Measurements from ENCODE around the gene DARS1. TPM values are rescaled to one million over a fixed set of nuclear protein-coding genes. Genes with fewer than 3 reads are reported as not detected.
A peak's percentile ranks its signal among the peaks of the same experiment; 100 is the strongest.

The DARS1 gene
- total and polyA plus RNA-seq, 2 of the 13 experiments (the other 11 are each of a cell fraction or from before 2014, with no cell fraction given): 149 to 230 TPM

DNA sequence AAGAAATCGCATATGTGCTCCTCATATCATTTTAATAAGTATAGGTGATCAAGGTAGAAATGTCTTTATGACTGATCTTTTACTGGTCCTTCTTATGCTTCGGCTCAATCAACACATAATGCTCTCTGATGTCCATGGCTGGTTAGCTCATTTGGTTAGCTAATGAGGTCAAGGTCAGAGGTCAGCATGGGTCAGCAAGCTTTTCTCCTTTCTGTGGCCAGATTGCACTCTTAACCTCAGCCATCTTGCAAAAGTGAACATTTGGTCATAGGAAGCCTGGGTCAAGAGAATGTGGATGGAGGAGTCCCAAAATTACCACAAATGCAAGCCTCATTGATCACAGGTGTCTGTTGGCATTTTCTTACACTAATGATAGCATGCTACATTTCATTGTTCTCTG is 35.4 kb upstream of the DARS1 start:
- no TSS peak for BruUV-seq (replicated peaks)
- H3K9me3 ChIP-seq (ENCODE audit: low read length): no peaks in the 10 kb centered on the region
- whole genome bisulfite sequencing (ENCODE audit: low lambda C conversion rate): 31% methylated on average over 2 of the region's 2 CpGs
- intact Hi-C loops (cut with micrococcal nuclease; ENCODE audit: unreplicated experiment) (no loop called here), in situ Hi-C loops (cut with HindIII; ENCODE audit: extremely low pct_ligation_motif_present, low pct_unique_long_range_greater_than_20kb) (no loop called here)
- TF ChIP-seq, protein P1, sequence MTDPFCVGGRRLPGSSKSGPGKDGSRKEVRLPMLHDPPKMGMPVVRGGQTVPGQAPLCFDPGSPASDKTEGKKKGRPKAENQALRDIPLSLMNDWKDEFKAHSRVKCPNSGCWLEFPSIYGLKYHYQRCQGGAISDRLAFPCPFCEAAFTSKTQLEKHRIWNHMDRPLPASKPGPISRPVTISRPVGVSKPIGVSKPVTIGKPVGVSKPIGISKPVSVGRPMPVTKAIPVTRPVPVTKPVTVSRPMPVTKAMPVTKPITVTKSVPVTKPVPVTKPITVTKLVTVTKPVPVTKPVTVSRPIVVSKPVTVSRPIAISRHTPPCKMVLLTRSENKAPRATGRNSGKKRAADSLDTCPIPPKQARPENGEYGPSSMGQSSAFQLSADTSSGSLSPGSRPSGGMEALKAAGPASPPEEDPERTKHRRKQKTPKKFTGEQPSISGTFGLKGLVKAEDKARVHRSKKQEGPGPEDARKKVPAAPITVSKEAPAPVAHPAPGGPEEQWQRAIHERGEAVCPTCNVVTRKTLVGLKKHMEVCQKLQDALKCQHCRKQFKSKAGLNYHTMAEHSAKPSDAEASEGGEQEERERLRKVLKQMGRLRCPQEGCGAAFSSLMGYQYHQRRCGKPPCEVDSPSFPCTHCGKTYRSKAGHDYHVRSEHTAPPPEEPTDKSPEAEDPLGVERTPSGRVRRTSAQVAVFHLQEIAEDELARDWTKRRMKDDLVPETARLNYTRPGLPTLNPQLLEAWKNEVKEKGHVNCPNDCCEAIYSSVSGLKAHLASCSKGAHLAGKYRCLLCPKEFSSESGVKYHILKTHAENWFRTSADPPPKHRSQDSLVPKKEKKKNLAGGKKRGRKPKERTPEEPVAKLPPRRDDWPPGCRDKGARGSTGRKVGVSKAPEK (CRISPR knock-in tag; IDR thresholded peaks at IDR 0.05; ENCODE audit: borderline replicate concordance): no peak
- TF ChIP-seq NR2F6 (IDR thresholded peaks at IDR 0.05): peak; percentile 57
- no peak for TF ChIP-seq NR2F6 (CRISPR knock-in tag; IDR thresholded peaks at IDR 0.05)
- TF ChIP-seq PHB2 (IDR thresholded peaks at IDR 0.05; ENCODE audit: partially characterized antibody): no peak
- no peak for TF ChIP-seq ZNF264 (CRISPR knock-in tag; IDR thresholded peaks at IDR 0.05)
- ChIA-PET CTCF (ENCODE audit: low intra/inter-chr PET ratio, low total read pairs) (no interaction called here), POLR2A (interaction anchor here (2.2 kb wide), 1 partner anchor 35 kb away, joined by 7 read pairs; the partner anchor contains the start of gene DARS1)
- no peaks in the 10 kb centered on the region for H3K36me3 ChIP-seq (replicated peaks in 1 of 2; ENCODE audit: control insufficient read depth in 1 of 2, insufficient read depth in 2 of 2, low read length in 2 of 2)
- H3K27me3 ChIP-seq (ENCODE audit: control insufficient read depth in 1 of 2, insufficient read depth in 2 of 2, low read length in 2 of 2): no peaks in the 10 kb centered on the region
- DNase-seq (ENCODE audit: low spot score) (no peak), ATAC-seq (no peak), FAIRE-seq (peak; percentile 37)
- no peaks in the 10 kb centered on the region for H4K20me1 ChIP-seq (ENCODE audit: insufficient read depth, low read length)
- peaks cover 24% of the 10 kb centered on the region for H3K4me1 ChIP-seq (ENCODE audit: insufficient read depth, low read length)
- no peak overlapping the region for H3K4me2 ChIP-seq (ENCODE audit: low read depth, low read length)
- no peak overlapping the region for H3K9ac ChIP-seq (ENCODE audit: insufficient read depth, low read depth, low read length)
- H3K4me3 ChIP-seq (replicated peaks in 1 of 3; ENCODE audit: insufficient read depth in 1 of 3, low read depth in 2 of 3, low read length in 3 of 3): no peak overlapping the region
- no peak overlapping the region for H3K27ac ChIP-seq (ENCODE audit: extremely low read length, insufficient read depth, low read length)
- no peak overlapping the region for H2AFZ ChIP-seq (ENCODE audit: low read length)
- no peaks in the 10 kb centered on the region for H3K79me2 ChIP-seq (ENCODE audit: insufficient read depth, low read length)

DNA sequence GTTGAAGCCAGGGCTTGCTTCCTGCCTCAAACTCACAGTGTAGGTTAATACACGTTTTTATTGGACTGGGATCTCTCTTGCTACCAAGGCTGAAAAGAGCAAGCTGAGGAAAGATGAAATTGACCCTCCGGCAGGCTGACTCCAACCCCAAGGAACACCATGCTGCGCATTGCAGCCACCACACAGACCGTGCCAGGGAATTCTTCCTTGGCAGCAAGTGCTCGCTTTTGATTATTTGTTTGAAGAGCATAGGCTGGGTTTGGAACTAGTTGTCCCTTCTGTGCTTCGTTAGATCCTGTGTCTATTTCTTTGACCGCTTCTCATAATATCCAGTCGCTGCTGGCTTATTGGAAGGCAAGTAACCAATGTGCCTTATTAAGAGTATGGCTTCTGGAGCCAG is 34.4 kb upstream of the DARS1 start:
- H3K27ac ChIP-seq (ENCODE audit: extremely low read length, insufficient read depth, low read length): no peak overlapping the region
- intact Hi-C loops (cut with micrococcal nuclease; ENCODE audit: unreplicated experiment) (no loop called here), in situ Hi-C loops (cut with HindIII; ENCODE audit: extremely low pct_ligation_motif_present, low pct_unique_long_range_greater_than_20kb) (no loop called here)
- H3K36me3 ChIP-seq (replicated peaks in 1 of 2; ENCODE audit: control insufficient read depth in 1 of 2, insufficient read depth in 2 of 2, low read length in 2 of 2): no peaks in the 10 kb centered on the region
- no TSS peak for BruUV-seq (replicated peaks)
- CTCF ChIA-PET (ENCODE audit: low intra/inter-chr PET ratio, low total read pairs): no interaction called here
- FAIRE-seq (no peak), DNase-seq (ENCODE audit: low spot score) (no peak), ATAC-seq (no peak)
- H3K4me1 ChIP-seq (ENCODE audit: insufficient read depth, low read length): peaks cover 24% of the 10 kb centered on the region
- POLR2A ChIA-PET: no interaction called here
- H3K9me3 ChIP-seq (ENCODE audit: low read length): no peaks in the 10 kb centered on the region
- no peak overlapping the region for H3K4me3 ChIP-seq (replicated peaks in 1 of 3; ENCODE audit: insufficient read depth in 1 of 3, low read depth in 2 of 3, low read length in 3 of 3)
- no peaks in the 10 kb centered on the region for H3K27me3 ChIP-seq (ENCODE audit: control insufficient read depth in 1 of 2, insufficient read depth in 2 of 2, low read length in 2 of 2)
- H3K4me2 ChIP-seq (ENCODE audit: low read depth, low read length): no peak overlapping the region
- no peak overlapping the region for H3K9ac ChIP-seq (ENCODE audit: insufficient read depth, low read depth, low read length)
- 74% methylated on average over 8 of the region's 8 CpGs for WGBS (ENCODE audit: low lambda C conversion rate)
- no peak overlapping the region for H2AFZ ChIP-seq (ENCODE audit: low read length)
- no peaks in the 10 kb centered on the region for H3K79me2 ChIP-seq (ENCODE audit: insufficient read depth, low read length)
- H4K20me1 ChIP-seq (ENCODE audit: insufficient read depth, low read length): no peaks in the 10 kb centered on the region
- TF ChIP-seq SRSF9 (IDR thresholded peaks at IDR 0.05; ENCODE audit: borderline replicate concordance, insufficient read depth, low read depth, low read length, poor library complexity, severe bottlenecking) (no peak), SOX5 (CRISPR knock-in tag; IDR thresholded peaks at IDR 0.05; ENCODE audit: borderline replicate concordance) (no peak), SNAPC2 (CRISPR knock-in tag; IDR thresholded peaks at IDR 0.05) (no peak), IKZF4 (CRISPR knock-in tag; IDR thresholded peaks at IDR 0.05; ENCODE audit: borderline replicate concordance, low read depth, not compliant biosample characterization) (no peak), ZEB1 (IDR thresholded peaks at IDR 0.05; ENCODE audit: insufficient replicate concordance, low read depth) (no peak), MBNL3 (CRISPR knock-in tag; conservative IDR thresholded peaks at IDR 0.05) (no peak), FUBP1 (CRISPR knock-in tag; IDR thresholded peaks at IDR 0.05; ENCODE audit: borderline replicate concordance) (no peak), ATF5 (CRISPR knock-in tag; IDR thresholded peaks at IDR 0.05; ENCODE audit: low read depth) (no peak), SMAD9 (CRISPR knock-in tag; IDR thresholded peaks at IDR 0.05) (no peak)
